ENCODE data around the gene NCBP1.

The NCBP1 gene

DNA sequence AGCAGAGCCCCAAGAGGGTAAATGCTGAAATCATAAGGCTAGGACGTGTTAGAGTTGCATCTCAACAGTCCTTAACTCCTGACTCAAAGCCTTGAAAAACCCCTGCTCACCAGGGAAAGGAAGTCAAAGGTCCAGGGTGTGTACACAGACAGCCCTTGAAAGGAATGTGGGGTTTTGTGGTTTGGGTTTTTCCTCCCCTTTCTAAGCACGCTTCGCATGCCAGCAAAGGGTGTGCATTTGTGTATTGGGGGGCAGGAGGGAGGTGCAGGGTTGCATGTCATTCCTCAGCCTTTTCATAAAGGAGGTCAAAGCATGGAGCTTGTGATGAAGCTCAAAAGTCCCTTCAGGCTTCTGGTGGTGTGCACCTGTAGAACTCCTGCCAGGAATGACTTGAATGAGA is 80.8 kb downstream of the NCBP1 start:
- no peak for DNase-seq (ENCODE audit: low read depth in 2 of 2)

DNA sequence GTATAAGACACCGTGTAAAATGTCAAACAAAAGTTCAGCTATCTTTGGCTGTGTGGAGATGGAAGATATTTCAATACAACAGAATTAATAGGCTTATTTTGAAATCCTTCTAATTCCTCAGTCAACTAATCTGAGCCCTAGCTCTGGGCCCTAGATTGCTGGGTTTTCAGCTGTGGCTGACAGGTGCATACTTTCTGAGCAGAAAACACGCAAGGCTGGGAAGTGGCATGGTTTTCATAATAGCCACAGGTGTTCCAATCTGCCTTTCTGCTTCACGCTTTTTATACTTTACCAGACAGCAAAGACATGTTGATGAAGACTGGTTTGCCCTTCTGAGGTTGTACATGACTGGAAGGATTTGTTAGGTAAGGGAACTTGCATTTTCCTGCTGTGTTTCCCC is 84.2 kb downstream of the NCBP1 start:
- no peak for DNase-seq (ENCODE audit: low read depth in 2 of 2)

GRCh38 chr9:97721396-97721795 is 87.8 kb downstream of the NCBP1 start:
- no peak for DNase-seq (ENCODE audit: low read depth in 2 of 2)

- no peak for DNase-seq (ENCODE audit: low read depth in 2 of 2)
Observed at GRCh38 chr9:97722331-97722730, 88.7 kb downstream of the NCBP1 start.

Data from stimulated activated CD8-positive, alpha-beta memory T cell treated with anti-CD3 and anti-CD28 coated beads, Interleukin-15, amount 100 ng/mL, for 4 hours (primary cell).